SU-DHL-6 (cell line): Measurements from ENCODE around the gene RAP1A.

Experiments used
- EZH2phosphoT487 ChIP-seq: fragments of 200-600 bp; sonication (generic), shearing (Covaris generic); conservative IDR thresholded peaks from 2 replicates; pipeline ENCODE4 v1.6.1; 2018; ENCODE audit warnings: mild to moderate bottlenecking, antibody characterized with exemption, low read length, moderate library complexity, mixed read lengths
- TF ChIP-seq, protein P1 (sequence below): fragments of 200-600 bp; sonication (generic); IDR thresholded peaks from one replicate; pipeline ENCODE4 v1.5.1; 2017; ENCODE audit warnings: antibody characterized with exemption, mild to moderate bottlenecking, low read length, moderate library complexity; ENCODE audit not compliant: insufficient read depth, poor library complexity, severe bottlenecking

DNA sequence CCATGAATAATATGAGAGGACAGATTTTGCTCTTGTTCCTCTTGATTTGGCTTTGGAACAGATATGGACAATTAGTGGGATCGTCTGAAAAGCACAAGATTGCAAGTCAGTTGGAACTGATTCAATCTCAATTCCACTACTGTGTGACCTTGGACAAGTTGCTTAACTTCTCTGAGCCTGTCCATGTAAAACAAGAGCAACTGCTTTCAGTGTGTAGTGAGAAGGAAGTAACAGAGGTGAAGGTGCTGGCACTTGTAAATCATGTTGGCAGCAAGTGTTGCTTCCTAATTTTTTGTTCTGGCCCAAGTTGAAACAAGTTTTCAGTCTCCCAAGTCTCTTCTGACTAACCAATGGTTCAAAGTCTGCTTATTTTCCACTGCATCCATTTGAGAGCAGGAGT is 104.3 kb downstream of the RAP1A start:
- no peak for TF ChIP-seq EZH2phosphoT487
- TF ChIP-seq, protein P1, sequence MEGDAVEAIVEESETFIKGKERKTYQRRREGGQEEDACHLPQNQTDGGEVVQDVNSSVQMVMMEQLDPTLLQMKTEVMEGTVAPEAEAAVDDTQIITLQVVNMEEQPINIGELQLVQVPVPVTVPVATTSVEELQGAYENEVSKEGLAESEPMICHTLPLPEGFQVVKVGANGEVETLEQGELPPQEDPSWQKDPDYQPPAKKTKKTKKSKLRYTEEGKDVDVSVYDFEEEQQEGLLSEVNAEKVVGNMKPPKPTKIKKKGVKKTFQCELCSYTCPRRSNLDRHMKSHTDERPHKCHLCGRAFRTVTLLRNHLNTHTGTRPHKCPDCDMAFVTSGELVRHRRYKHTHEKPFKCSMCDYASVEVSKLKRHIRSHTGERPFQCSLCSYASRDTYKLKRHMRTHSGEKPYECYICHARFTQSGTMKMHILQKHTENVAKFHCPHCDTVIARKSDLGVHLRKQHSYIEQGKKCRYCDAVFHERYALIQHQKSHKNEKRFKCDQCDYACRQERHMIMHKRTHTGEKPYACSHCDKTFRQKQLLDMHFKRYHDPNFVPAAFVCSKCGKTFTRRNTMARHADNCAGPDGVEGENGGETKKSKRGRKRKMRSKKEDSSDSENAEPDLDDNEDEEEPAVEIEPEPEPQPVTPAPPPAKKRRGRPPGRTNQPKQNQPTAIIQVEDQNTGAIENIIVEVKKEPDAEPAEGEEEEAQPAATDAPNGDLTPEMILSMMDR: no peak
